ENCODE measurements around the gene SLC39A8.
"Not testable (repeated sequence)": the region's sequence is repeated elsewhere in the genome, so short reads cannot be mapped to it uniquely, and the experiment has no call there.

Gene SLC39A8

GRCh38 chr4:102301167-102301566 is 44.1 kb downstream of the SLC39A8 start:
- no peak for DNase-seq (ENCODE audit: low read depth, low spot score)

DNA sequence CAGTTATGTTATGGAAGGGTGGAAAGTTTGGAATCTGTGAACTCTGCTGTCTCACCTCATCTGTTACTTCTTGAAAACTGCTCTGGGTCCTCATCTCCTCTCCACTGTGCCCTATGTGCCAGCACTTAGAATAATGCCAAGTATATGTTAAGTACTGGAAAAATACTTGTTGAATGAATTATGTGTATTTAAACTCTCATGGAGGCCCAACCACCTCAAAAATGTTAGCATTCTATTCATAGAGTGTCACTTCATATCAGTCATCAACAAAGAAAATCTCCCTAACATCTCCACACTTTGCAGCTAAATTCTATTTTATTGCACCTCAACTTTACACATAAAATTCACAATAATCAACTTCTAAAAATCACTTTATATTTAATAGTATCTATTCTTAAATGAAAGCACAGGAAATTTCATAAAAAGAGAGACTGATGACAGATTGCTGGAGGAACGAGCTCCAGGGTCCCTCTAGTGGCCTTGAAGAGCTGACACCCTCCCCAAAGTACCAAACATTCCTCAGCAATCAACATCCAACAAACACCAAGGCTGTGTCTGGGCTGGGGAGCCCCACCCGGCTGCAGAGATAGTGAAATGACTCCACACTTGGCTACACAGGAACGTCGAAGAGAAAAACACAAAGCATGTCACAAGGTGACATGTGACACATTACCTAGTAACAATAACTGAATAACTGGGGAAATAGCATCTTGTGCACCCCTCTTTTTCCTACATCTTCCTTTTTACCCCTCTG is 45.8 kb downstream of the SLC39A8 start:
- DNase-seq (ENCODE audit: low read depth, low spot score): no peak

- no peak for DNase-seq (ENCODE audit: low read depth, low spot score)
These were observed 46.6 kb downstream of the SLC39A8 start for GRCh38 chr4:102298716-102299115.

- no peak for DNase-seq (ENCODE audit: low read depth, low spot score)
These were observed 50.0 kb downstream of the SLC39A8 start for GRCh38 chr4:102295153-102295862.

- no peak for DNase-seq (ENCODE audit: low read depth, low spot score)
These were observed 56.8 kb downstream of the SLC39A8 start for GRCh38 chr4:102288497-102288896.

DNA sequence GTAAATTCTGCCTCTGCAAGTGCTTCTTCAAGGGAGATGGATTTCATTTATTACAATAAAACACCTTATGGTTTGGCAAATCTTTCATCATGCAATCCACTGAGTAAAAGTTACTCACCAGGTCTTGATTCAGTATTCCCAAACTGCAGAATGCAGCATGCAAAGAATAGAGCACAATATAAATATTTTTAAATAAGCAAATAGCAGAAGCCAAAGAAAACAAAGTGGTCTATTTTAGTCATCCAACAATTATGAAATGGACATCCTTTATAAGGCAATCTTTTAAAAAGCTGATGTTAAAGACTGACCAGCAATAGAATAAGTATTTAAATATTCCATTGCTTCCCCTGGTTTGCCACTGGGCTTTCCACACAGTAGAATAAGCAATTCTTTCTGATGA is 59.5 kb downstream of the SLC39A8 start:
- no peak for DNase-seq (ENCODE audit: low read depth, low spot score)

DNA sequence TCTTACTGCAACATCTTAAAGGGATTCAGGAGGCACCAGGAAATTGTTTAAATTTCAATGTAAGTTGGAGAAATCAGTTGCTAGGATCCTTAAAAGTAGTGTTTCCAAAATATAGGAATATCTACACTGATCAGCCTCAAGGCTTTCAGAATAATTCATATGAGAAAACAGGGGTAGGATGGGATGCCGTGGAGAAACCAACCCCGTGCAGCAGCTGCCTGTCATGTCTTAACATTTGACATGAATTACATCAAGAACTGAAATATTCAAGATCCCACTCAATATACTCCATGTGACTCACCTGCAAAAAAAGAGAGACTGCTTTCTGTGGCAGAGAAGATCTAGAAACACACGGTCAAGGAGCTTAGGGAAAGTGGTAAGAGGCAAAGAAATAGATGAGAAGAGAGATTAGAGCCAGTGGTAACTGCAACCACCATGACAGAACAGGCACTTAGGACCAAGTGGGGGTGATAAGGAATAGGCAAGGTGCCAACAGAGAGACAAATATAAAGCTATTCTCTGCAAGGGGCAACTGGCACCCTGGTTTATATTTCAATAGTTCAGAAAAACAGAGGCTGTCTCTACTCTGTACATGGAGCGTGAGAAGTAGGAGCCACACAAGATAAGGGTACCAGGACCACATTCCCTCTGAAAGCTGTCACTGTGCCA is 64.0 kb downstream of the SLC39A8 start:
- DNase-seq (ENCODE audit: low read depth, low spot score): no peak

DNA sequence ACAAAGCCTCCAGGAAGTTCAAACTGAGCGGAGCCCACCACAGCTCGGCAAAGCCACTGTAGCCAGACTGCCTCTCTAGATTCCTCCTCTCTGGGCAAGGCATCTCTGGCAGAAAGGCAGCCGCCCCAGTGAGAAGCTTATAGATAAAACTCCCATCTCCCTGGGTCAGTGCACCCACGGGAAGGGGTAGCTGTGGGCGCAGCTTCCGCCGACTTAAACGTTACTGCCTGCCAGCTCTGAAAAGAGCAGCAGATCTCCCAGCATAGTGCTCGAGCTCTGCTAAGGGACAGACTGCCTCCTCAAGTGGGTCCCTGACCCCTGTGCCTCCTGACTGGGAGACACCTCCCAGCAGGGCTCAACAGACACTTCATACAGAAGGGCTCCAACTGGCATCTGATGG is 72.0 kb downstream of the SLC39A8 start:
- DNase-seq (ENCODE audit: low read depth, low spot score): not testable (repeated sequence)

DNA sequence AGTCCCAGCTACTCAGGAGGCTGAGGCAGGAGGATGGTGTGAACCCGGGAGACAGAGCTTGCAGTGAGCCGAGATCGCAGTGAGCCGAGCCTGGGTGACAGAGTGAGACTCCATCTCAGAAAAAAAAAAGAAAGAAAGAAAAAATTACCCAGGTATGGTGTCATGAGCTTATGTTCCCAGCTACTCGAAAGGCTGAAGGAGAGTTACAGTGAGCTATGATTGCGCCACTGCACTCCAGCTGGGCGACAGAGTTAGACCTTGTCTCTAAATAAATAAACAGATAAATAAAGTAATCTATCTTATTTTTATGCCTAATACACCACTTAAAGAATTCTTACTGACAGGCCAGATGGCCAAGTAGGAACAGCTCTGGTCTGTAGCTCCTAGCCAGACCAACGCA is 73.0 kb downstream of the SLC39A8 start:
- no peak for DNase-seq (ENCODE audit: low read depth, low spot score)

GRCh38 chr4:102268355-102268754 is 76.9 kb downstream of the SLC39A8 start:
- DNase-seq (ENCODE audit: low read depth, low spot score): no peak

DNA sequence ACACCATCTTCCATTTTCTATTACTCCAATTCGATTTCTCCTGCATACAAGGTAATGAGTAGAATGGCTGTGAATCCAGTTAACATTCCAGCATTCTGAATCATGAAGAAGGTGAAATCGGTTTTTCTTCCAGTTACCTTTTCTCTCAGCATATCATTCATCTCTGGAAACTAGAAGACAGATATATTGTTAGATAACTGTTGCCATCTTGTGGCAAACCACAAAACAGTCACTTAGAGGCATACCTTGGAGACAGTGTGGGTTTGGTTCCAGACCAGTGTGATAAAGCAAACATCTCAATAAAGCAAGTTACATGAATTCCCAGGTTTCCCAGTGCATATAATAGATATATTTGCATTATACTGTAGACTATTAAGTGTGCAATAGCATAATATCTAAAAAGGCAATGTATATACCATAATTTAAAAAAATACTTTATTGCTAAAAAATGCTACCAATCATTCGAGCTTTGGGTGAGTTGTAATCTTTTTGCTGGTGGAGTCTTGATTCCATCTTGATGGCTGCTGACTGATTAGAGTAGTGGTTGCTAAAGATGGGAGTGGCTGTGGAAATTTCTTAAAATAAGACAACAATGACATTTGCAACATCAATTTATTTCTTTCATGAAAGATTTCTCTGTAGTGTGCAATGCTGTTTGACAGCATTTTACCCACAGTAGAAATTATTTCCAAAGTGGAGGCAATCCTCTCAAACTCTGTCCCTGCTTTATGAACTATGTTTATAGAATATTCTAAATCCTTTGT is 82.1 kb downstream of the SLC39A8 start:
- DNase-seq (ENCODE audit: low read depth, low spot score): no peak

- DNase-seq (ENCODE audit: low read depth, low spot score): no peak
These were observed 85.6 kb downstream of the SLC39A8 start for GRCh38 chr4:102259702-102260101.

GRCh38 chr4:102259081-102259480 is 86.2 kb downstream of the SLC39A8 start:
- DNase-seq (ENCODE audit: low read depth, low spot score): no peak

DNA sequence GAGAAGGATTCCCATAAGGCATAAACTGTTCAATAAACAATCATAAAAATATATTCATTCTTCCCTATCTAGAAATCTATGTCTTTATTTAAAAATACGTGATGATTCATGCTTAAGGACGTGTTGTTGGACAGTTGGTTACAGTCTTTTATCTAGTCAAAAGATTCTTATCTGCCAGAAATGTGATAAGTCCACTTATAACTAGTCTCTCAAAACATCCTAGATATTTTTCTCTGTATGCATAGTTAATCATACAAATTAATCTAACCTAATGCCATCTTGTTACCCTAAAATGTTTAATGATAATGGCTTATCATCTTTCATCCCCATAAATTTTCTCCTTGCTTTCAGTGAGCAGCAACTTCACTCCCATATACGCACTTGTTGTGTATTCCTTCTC is 89.0 kb downstream of the SLC39A8 start:
- DNase-seq (ENCODE audit: low read depth, low spot score): no peak

DNA sequence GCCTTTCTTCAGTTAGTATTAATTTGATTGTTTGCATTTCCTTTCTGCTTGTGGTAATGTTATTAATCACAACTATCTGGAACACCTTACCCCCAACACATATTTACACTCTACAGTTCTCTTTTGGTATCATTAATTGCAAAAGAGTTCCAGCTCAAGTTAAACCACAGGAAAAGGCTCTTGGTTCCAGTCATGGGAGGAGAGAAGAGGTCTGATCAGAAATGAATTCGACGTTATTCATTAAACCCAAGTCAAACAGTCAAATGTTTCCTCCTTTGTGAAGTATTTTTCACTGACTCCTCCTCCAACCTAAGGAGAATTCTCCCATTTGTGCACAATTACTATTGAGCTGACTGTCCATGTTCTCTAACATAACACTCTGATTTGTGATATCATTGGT is 91.4 kb downstream of the SLC39A8 start:
- no peak for DNase-seq (ENCODE audit: low read depth, low spot score)

- DNase-seq (ENCODE audit: low read depth, low spot score): no peak
These were observed 93.1 kb downstream of the SLC39A8 start for GRCh38 chr4:102252171-102252570.

DNA sequence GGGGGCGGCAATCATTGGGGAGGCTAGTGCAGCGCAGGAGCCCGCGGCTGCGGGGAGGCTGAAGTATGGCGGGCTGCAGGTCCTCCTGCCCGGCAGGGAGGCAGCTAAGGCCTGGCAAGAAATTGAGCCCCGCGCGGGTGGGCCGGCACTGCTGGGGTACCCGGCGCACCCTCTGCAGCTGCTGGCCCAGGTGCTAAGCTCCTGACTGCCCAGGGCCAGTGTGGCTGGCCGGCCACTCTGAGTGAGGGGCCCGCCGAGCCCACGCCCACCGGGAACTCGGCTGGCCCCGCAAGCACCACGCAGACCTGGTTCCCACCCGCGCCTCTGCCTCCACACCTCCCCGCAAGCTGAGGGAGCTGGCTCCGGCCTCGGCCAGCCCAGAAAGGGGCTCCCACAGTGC is 94.9 kb downstream of the SLC39A8 start:
- DNase-seq (ENCODE audit: low read depth, low spot score): no peak

DNA sequence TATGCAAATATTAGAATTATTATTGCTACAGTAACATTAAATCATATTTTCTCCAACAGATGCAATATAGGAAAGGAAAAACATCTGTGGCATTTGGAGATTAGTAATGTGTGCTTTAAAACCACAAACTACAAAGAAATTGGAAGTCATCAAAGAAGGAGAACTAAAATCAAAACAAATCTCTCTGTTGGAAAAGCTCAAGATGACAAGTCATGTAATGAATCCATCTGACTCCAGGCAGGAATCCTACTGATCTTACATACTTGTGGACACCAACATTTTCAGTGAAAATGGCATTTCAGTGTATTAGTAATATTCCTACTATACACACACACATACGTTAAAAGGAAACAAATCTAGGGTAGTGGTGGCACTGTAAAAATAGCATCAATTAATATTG is 98.2 kb downstream of the SLC39A8 start:
- DNase-seq (ENCODE audit: low read depth, low spot score): no peak

GRCh38 chr4:102246416-102246815 is 98.9 kb downstream of the SLC39A8 start:
- no peak for DNase-seq (ENCODE audit: low read depth, low spot score)

DNA sequence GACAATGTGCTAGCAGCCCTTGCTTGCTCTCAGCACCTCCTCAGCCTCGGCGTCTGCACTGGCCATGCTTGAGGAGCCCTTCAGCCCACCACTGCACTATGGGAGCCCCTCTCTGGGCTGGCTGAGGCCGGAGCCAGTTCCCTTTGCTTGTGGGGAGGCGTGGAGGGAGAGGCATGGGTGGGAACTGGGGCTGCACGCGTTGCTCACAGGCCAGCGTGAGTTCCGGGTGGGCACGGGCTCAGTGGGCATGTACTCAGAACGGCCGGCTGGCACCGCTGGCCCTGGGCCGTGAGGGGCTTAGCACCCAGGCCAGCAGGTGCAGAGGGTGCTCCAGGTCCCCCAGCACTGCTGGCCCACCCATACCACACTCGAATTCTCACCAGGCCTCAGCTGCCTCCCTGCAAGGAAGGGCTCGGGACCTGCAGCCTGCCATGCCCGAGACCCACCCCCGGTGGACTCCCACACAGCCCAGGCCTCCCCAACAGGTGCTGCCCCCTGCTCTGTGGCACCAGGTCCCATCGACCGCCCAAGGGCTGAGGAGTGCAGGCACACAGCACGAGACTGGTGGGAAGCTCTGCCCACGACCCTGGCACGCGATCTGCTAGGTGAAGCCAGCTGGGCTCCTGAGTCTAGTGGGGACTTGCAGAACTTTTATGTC is 100.3 kb downstream of the SLC39A8 start:
- no peak for DNase-seq (ENCODE audit: low read depth, low spot score)

DNA sequence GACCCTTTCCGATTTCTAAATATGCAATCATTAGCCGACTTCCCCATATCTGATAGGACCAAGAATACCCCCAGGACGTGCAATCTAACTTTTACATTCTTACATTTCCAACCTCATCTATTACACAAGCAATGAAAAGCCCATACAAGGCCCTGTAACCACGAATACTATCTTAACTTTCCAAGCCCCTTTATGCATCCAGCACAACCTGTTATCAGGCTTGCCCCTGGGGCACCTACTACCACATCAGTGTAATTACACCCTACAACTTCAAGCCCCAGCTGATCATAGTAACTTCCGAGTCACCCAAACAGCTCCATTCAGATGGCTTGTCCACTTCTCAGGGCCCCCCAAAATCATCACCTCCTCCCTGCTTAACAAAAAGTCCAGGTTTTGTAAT is 102.0 kb downstream of the SLC39A8 start:
- not testable (repeated sequence) for DNase-seq (ENCODE audit: low read depth, low spot score)
